SK-N-SH (cell line): ENCODE data around the gene ISLR. TPM values are rescaled to one million over a fixed set of nuclear protein-coding genes. Genes with fewer than 3 reads are reported as not detected.
A peak's percentile ranks its signal among the peaks of the same experiment; 100 is the strongest.

Experiments used
- CTCF ChIA-PET: fragments of 300-600, 350-600 bp; formaldehyde crosslinking; extraction: SDS; loops from one replicate; lab custom pipeline; 2021; lab: Yijun Ruan, JAX
- POLR2A ChIA-PET: fragments of 350-600 bp; sonication (Branson Sonifier 250); formaldehyde crosslinking; extraction: SDS; loops from one replicate; lab custom pipeline; 2020; ENCODE audit warnings: antibody characterized with exemption, inconsistent platforms; lab: Yijun Ruan, JAX
- DNase-seq: peaks from one replicate; pipeline ENCODE4 v3.0.0; 2012
- H2AFZ ChIP-seq: fragments of 200-600 bp; sonication (generic); 2 replicates; pipeline ENCODE4 v1.8.1; 2016; ENCODE audit warnings: antibody characterized with exemption, mild to moderate bottlenecking, low read depth
- H3F3A ChIP-seq: fragments of 200-600 bp; sonication (generic); replicated peaks from 2 replicates; pipeline ENCODE3; 2016; ENCODE audit warnings: antibody characterized with exemption, mild to moderate bottlenecking; ENCODE audit not compliant: insufficient read depth
- H3K27ac ChIP-seq, 2 experiments: fragments of 200-500 bp in 1 of 2; fragments of 200-600 bp in 1 of 2; sonication (Bioruptor generic) in 1 of 2; sonication (generic), shearing (Covaris generic) in 1 of 2; 2 replicates each; pipeline versions ENCODE4 v1.5.1 to v1.6.1; 2014 to 2016; ENCODE audit warnings: low read depth in 2 of 2, inconsistent platforms in 1 of 2, low read length in 1 of 2, mild to moderate bottlenecking in 1 of 2, mixed read lengths in 1 of 2
- H3K27me3 ChIP-seq: fragments of 200-600 bp; sonication (generic), shearing (Covaris generic); 2 replicates; pipeline ENCODE4 v1.6.1; 2016; ENCODE audit warnings: mixed run types; ENCODE audit not compliant: insufficient read depth
- H3K36me3 ChIP-seq, 2 experiments: fragments of 200-500 bp in 1 of 2; fragments of 200-600 bp in 1 of 2; sonication (Bioruptor generic) in 1 of 2; sonication (generic) in 1 of 2; replicated peaks in 1 of 2; 2 replicates each; pipeline versions ENCODE3 to v1.5.1; 2014 to 2016; ENCODE audit warnings: low read length in 1 of 2, mild to moderate bottlenecking in 1 of 2; ENCODE audit not compliant: insufficient read depth in 2 of 2, control insufficient read depth in 1 of 2
- H3K4me1 ChIP-seq, 2 experiments: fragments of 200-500 bp in 1 of 2; fragments of 200-600 bp in 1 of 2; sonication (Bioruptor generic) in 1 of 2; sonication (generic), shearing (Covaris generic) in 1 of 2; 2 replicates each; pipeline versions ENCODE4 v1.5.1 to v1.6.1; 2014 to 2016; ENCODE audit warnings: low read depth in 1 of 2, low read length in 1 of 2, mixed run types in 1 of 2; ENCODE audit not compliant: insufficient read depth in 2 of 2, control insufficient read depth in 1 of 2
- H3K4me2 ChIP-seq: fragments of 200-600 bp; sonication (generic), shearing (Covaris generic); 2 replicates; pipeline ENCODE4 v1.6.1; 2017; ENCODE audit warnings: mixed run types
- H3K4me3 ChIP-seq, 2 experiments: fragments of 200-500 bp in 1 of 2; fragments of 200-600 bp in 1 of 2; sonication (Bioruptor generic) in 1 of 2; sonication (generic), shearing (Covaris generic) in 1 of 2; 2 replicates each; pipeline versions ENCODE4 v1.5.1 to v1.8.1; 2014 to 2016; ENCODE audit warnings: low read depth in 2 of 2, inconsistent platforms in 1 of 2, low read length in 1 of 2, mild to moderate bottlenecking in 1 of 2, mixed read lengths in 1 of 2, moderate library complexity in 1 of 2
- H3K79me2 ChIP-seq: fragments of 200-600 bp; sonication (generic); 2 replicates; pipeline ENCODE4 v1.8.1; 2017; ENCODE audit warnings: mild to moderate bottlenecking; ENCODE audit not compliant: insufficient read depth
- H3K9ac ChIP-seq: fragments of 200-600 bp; sonication (generic); 2 replicates; pipeline ENCODE4 v1.6.1; 2017; ENCODE audit warnings: mixed run types
- H3K9me2 ChIP-seq: fragments of 200-600 bp; sonication (generic); 2 replicates; pipeline ENCODE4 v1.6.1; 2017; ENCODE audit warnings: mixed run types
- H3K9me3 ChIP-seq: fragments of 200-600 bp; sonication (generic); 2 replicates; pipeline ENCODE4 v1.6.1; 2017; ENCODE audit warnings: mixed run types, mild to moderate bottlenecking, moderate library complexity
- H4K20me1 ChIP-seq: fragments of 200-600 bp; sonication (generic); 2 replicates; pipeline ENCODE4 v1.6.1; 2017; ENCODE audit warnings: mild to moderate bottlenecking, mixed run types; ENCODE audit not compliant: insufficient read depth
- CHD2 ChIP-seq: fragments of 150-350 bp; IDR thresholded peaks from 2 replicates; pipeline ENCODE4 v1.6.1; 2018; ENCODE audit warnings: low read length; ENCODE audit not compliant: partially characterized antibody
- CTCF ChIP-seq: fragments of 200-600 bp; sonication (generic); IDR thresholded peaks from 2 replicates; pipeline ENCODE4 v1.6.1; 2017; ENCODE audit warnings: antibody characterized with exemption, mild to moderate bottlenecking, moderate library complexity
- ELF1 ChIP-seq: IDR thresholded peaks from 2 replicates; pipeline ENCODE4 v1.4.0; 2012
- EP300 ChIP-seq, 2 experiments: IDR thresholded peaks; 2 replicates each; pipeline versions ENCODE4 v1.4.0 to v1.6.1; 2012; ENCODE audit warnings: borderline replicate concordance in 1 of 2, low read depth in 1 of 2, low read length in 1 of 2
- EZH2phosphoT487 ChIP-seq: fragments of 200-600 bp; sonication (generic); IDR thresholded peaks from 2 replicates; pipeline ENCODE4 v1.6.1; 2017; ENCODE audit warnings: low read depth, mixed run types, mild to moderate bottlenecking, antibody characterized with exemption, moderate library complexity, borderline replicate concordance
- FOXJ3 ChIP-seq: sonication (generic); formaldehyde crosslinking; IDR thresholded peaks from 2 replicates; pipeline ENCODE4 v1.5.1; 2020; ENCODE audit warnings: mild to moderate bottlenecking, missing genetic modification reagents
- FOXM1 ChIP-seq: IDR thresholded peaks from 2 replicates; pipeline ENCODE4 v1.4.0; 2012; ENCODE audit warnings: low read depth, mild to moderate bottlenecking
- MAX ChIP-seq: IDR thresholded peaks from 2 replicates; pipeline ENCODE4 v1.4.0; 2012; ENCODE audit warnings: low read depth
- MXI1 ChIP-seq: IDR thresholded peaks from 2 replicates; pipeline ENCODE4 v1.6.1; 2012; ENCODE audit warnings: mild to moderate bottlenecking, low read depth, low read length, improper control_type of control experiment
- NFIC ChIP-seq: IDR thresholded peaks from 2 replicates; pipeline ENCODE4 v1.4.0; 2012; ENCODE audit warnings: borderline replicate concordance
- NRF1 ChIP-seq: IDR thresholded peaks from 2 replicates; pipeline ENCODE4 v1.6.1; 2012; ENCODE audit warnings: low read depth, mild to moderate bottlenecking, low read length
- POLR2AphosphoS5 ChIP-seq: IDR thresholded peaks from 2 replicates; pipeline ENCODE4 v1.6.1; 2012; ENCODE audit warnings: low read depth, low read length
- RAD21 ChIP-seq: IDR thresholded peaks from 2 replicates; pipeline ENCODE4 v1.6.1; 2012; ENCODE audit warnings: mild to moderate bottlenecking, low read length
- RFX5 ChIP-seq: IDR thresholded peaks from 2 replicates; pipeline ENCODE4 v1.6.1; 2012; ENCODE audit warnings: mild to moderate bottlenecking, improper control_type of control experiment, low read length
- SIN3A ChIP-seq: IDR thresholded peaks from 2 replicates; pipeline ENCODE4 v1.6.1; 2012; ENCODE audit warnings: low read depth, mild to moderate bottlenecking, low read length, moderate library complexity, borderline replicate concordance
- TAF1 ChIP-seq: IDR thresholded peaks from 2 replicates; pipeline ENCODE4 v1.6.1; 2012; ENCODE audit warnings: low read depth, mild to moderate bottlenecking, low read length, moderate library complexity, borderline replicate concordance
- YY1 ChIP-seq: IDR thresholded peaks from 2 replicates; pipeline ENCODE4 v1.4.0; 2012; ENCODE audit warnings: low read depth, mild to moderate bottlenecking
- WGBS: methylation state at CpG from one replicate; pipeline ENCODE4 v1.1.6; 2017; ENCODE audit warnings: low lambda C conversion rate; 5-methylcytosine and 5-hydroxymethylcytosine counted together
- polyA plus RNA-seq, 3 experiments: library from polyadenylated mRNA; depleted of rRNA; stranded (reverse); fragments of >200 nt; gene quantifications; 2 replicates each; pipeline ENCODE4 v1.2.3, GENCODE V29; 2012
- TF ChIP-seq, protein P1 (sequence below): IDR thresholded peaks from 2 replicates; pipeline ENCODE4 v1.6.1; 2012; ENCODE audit warnings: mild to moderate bottlenecking, low read depth, low read length, moderate library complexity
- TF ChIP-seq, protein P2 (sequence below): fragments of 150-350 bp; IDR thresholded peaks from 2 replicates; pipeline ENCODE4 v1.6.1; 2017; ENCODE audit warnings: antibody characterized with exemption, low read length, low read depth, borderline replicate concordance

ISLR gene
- polyA plus RNA-seq, 1 of the 3 experiments (the other 2 are of a cell fraction): 7.3 TPM

- TF ChIP-seq SIN3A (peak; percentile 42; the same call in 1 of the 2 replicates), FOXM1 (0 out of 2 replicates have a peak, but pooled peaks have one; percentile 17), EP300 (IDR thresholded peaks at IDR 0.05; ENCODE audit: borderline replicate concordance in 1 of 2, low read depth in 1 of 2, low read length in 1 of 2) (peak; percentile 43 to 94; a peak in 3 of 4 replicates), POLR2AphosphoS5 (peak; percentile 54; the same call in 1 of the 2 replicates), TAF1 (no peak), CTCF (no peak)
These were observed 16.7 kb upstream of the ISLR start (continued) for GRCh38 chr15:74156678-74157411.

DNA sequence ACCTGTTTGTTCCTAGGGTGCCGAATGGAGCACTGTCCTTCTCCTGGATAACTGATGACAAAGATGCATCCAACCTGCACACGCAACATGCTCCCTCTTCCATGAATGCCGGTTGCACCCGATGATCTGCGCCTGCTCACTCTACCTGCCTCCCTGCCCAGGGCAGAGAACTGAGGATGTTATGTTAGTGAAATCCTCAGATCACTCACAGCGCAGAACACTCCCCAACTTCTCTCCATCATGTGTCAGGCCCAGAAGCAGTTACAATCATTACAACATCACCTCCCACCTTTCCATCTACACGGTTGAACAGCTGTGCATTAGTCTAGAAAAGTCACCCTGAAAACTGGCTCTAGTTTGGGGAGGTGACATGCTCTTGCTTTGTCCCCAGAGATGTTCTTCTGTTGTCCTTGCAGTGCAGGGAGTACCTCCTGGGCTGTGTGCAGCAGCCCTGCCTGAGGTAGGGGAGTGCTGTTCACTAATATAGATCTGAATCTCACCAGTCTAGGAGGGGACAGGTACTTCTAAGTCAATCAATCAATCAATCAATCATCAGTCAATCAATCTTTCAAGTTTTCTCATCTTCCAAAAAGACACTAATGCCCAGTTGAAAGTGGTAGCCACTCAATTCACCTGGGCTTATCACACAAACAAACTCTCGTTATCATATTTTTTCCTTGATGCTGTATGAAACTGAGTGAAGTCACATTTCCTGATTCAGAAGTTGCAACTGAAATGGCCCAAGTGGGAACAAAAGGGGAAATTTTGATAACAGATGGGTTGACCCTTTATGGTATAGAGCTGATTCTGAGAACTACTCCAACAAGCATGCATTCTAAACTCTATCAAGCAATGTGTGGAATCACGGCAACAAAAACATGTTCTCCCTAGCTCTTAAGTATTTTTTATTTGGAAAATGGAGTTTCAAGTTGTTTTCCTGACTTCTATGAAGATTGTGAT is 15.4 kb upstream of the ISLR start:
- Histone ChIP-seq H4K20me1 (no peaks in the 10 kb centered on the region), H2AFZ (no peak overlapping the region), H3K9ac (no peak overlapping the region), H3F3A (peaks cover 13% of the 10 kb centered on the region), H3K4me3 (no peak overlapping the region), H3K9me2 (no peaks in the 10 kb centered on the region), H3K4me2 (peak overlapping the region; percentile 57; the same call in 1 of the 2 replicates), H3K27me3 (no peaks in the 10 kb centered on the region), H3K9me3 (no peaks in the 10 kb centered on the region), H3K27ac (peak overlapping the region; percentile 82 to 93), H3K79me2 (no peaks in the 10 kb centered on the region), H3K4me1 (peaks cover 12 to 30% of the 10 kb centered on the region in 2 experiments; a peak in 3 of 4 replicates), H3K36me3 (no peaks in the 10 kb centered on the region)
- ChIA-PET CTCF (interaction anchor here (1.1 to 7.7 kb wide), 7 partner anchors 14 to 163 kb away, joined by 3 to 39 read pairs (median 4); partner anchors contain the start of gene ISLR), POLR2A (no interaction called here)
- WGBS: 96% methylated on average over 9 of the region's 9 CpGs
- TF ChIP-seq MAX: no peak
- TF ChIP-seq, protein P1, sequence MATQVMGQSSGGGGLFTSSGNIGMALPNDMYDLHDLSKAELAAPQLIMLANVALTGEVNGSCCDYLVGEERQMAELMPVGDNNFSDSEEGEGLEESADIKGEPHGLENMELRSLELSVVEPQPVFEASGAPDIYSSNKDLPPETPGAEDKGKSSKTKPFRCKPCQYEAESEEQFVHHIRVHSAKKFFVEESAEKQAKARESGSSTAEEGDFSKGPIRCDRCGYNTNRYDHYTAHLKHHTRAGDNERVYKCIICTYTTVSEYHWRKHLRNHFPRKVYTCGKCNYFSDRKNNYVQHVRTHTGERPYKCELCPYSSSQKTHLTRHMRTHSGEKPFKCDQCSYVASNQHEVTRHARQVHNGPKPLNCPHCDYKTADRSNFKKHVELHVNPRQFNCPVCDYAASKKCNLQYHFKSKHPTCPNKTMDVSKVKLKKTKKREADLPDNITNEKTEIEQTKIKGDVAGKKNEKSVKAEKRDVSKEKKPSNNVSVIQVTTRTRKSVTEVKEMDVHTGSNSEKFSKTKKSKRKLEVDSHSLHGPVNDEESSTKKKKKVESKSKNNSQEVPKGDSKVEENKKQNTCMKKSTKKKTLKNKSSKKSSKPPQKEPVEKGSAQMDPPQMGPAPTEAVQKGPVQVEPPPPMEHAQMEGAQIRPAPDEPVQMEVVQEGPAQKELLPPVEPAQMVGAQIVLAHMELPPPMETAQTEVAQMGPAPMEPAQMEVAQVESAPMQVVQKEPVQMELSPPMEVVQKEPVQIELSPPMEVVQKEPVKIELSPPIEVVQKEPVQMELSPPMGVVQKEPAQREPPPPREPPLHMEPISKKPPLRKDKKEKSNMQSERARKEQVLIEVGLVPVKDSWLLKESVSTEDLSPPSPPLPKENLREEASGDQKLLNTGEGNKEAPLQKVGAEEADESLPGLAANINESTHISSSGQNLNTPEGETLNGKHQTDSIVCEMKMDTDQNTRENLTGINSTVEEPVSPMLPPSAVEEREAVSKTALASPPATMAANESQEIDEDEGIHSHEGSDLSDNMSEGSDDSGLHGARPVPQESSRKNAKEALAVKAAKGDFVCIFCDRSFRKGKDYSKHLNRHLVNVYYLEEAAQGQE: no peak
- TF ChIP-seq, protein P2, sequence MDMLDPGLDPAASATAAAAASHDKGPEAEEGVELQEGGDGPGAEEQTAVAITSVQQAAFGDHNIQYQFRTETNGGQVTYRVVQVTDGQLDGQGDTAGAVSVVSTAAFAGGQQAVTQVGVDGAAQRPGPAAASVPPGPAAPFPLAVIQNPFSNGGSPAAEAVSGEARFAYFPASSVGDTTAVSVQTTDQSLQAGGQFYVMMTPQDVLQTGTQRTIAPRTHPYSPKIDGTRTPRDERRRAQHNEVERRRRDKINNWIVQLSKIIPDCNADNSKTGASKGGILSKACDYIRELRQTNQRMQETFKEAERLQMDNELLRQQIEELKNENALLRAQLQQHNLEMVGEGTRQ: no peak
- TF ChIP-seq MXI1: no peak
- TF ChIP-seq RAD21: no peak
- TF ChIP-seq EZH2phosphoT487: no peak
- TF ChIP-seq SIN3A: no peak
- no peak for TF ChIP-seq FOXJ3 (CRISPR knock-in tag)
- no peak for TF ChIP-seq CHD2
- TF ChIP-seq POLR2AphosphoS5: no peak
- no peak for TF ChIP-seq ELF1
- no peak for TF ChIP-seq CTCF
- no peak for TF ChIP-seq NRF1
- TF ChIP-seq NFIC: no peak
- TF ChIP-seq RFX5: no peak
- TF ChIP-seq YY1: no peak
- DNase-seq: no peak
